A673 (cell line): Measurements from ENCODE around the gene PLA2G4F.

Source experiments
- EZH2 ChIP-seq: fragments of 200-600 bp; sonication (generic); IDR thresholded peaks from 2 replicates; pipeline ENCODE4 v1.6.1; 2017; ENCODE audit warnings: borderline replicate concordance, low read depth, mild to moderate bottlenecking, mixed read lengths, antibody characterized with exemption, low read length; ENCODE audit not compliant: poor library complexity, severe bottlenecking
- TF ChIP-seq, protein P1 (sequence below): fragments of 300-800, 200-600 bp; sonication (generic); conservative IDR thresholded peaks from 2 replicates; pipeline ENCODE4 v1.5.1; 2017; ENCODE audit warnings: low read depth, mild to moderate bottlenecking, antibody characterized with exemption, low read length, moderate library complexity, mixed read lengths

DNA sequence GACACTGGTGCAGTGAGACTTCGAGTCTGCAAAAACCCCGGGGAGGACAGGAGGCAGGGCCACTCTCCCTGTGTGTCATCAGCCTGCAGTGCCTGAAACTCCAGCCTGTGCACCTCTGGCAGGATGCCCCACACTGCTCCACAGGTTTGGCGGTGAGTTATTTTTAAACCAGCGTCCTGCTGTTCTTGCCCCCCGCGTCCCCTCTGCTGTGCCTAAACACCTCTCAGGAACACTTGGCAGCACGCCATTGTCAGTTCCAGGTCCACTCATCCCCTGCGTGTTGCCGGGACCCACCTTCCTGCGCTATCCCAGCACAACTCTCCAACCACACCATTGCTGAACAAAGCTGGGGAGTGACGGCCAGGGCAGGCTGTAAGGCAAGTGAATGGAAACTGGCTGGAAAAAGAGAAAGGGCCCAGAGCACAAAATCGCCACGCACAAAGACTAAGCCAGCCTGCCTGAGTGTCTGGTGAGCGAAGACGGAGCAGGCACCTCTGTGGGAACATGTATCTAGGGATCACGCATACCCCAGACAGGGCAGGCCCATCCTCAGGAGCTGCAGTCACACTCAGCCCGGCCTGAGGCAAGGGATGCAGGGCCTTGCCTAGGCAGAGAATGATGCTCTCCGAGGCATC, 3.1 kb upstream of the PLA2G4F start:
- TF ChIP-seq, protein P1, sequence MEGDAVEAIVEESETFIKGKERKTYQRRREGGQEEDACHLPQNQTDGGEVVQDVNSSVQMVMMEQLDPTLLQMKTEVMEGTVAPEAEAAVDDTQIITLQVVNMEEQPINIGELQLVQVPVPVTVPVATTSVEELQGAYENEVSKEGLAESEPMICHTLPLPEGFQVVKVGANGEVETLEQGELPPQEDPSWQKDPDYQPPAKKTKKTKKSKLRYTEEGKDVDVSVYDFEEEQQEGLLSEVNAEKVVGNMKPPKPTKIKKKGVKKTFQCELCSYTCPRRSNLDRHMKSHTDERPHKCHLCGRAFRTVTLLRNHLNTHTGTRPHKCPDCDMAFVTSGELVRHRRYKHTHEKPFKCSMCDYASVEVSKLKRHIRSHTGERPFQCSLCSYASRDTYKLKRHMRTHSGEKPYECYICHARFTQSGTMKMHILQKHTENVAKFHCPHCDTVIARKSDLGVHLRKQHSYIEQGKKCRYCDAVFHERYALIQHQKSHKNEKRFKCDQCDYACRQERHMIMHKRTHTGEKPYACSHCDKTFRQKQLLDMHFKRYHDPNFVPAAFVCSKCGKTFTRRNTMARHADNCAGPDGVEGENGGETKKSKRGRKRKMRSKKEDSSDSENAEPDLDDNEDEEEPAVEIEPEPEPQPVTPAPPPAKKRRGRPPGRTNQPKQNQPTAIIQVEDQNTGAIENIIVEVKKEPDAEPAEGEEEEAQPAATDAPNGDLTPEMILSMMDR: no peak
- no peak for TF ChIP-seq EZH2
